SKM-1 treated with dmso at 0.1 percent for 144 hours (cell line): Measurements from ENCODE around the gene BICD2.
"Not testable (repeated sequence)": the region's sequence is repeated elsewhere in the genome, so short reads cannot be mapped to it uniquely, and the experiment has no call there.

Experiments
- DNase-seq: peaks from one replicate; lab custom pipeline; 2025; ENCODE audit not compliant: unreplicated experiment; lab: John Stamatoyannopoulos, UW

Gene BICD2

DNA sequence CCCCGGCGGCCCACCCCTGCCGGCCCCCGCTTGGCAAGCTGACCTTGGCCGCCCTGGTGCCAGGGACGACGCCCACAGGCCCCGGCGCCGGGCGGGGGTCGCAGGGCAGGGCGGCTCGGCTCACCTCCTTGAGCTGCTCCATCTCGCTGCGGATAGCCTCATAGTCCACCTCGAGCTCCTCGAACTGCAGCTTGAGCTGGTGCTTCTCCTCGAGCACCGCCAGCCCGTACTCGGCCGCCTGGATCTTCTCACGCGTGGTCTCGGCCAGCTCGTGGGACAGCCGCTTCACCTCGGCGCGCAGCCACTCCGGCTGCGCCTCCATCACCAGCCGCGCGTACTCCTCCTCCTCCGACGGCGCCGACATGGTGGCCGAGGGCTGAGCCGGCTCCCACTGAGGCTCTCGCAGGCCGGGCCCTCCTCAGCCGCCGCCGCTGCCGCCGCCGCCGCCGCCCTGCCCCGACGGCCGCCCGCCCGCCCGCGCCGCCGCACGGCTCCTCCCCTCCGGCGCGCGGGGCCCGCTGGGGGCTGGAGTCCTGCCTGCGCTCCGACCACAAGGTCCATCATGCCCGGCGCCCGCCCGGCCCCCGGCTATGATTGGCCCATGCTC is at the start of gene BICD2:
Gene BICD2 (minus strand): TSS at position 453 of the 607 bp plus-strand sequence. CDS start 89 bp downstream, at position 364.
- DNase-seq, result no peak

- not testable (repeated sequence) for DNase-seq
Measured at GRCh38 chr9:92809629-92810326, 45.1 kb upstream of the BICD2 start.

GRCh38 chr9:92808726-92809451 is 44.3 kb upstream of the BICD2 start:
- DNase-seq, result no peak

- DNase-seq, result no peak
Measured at GRCh38 chr9:92807757-92808725, 43.4 kb upstream of the BICD2 start.

DNA sequence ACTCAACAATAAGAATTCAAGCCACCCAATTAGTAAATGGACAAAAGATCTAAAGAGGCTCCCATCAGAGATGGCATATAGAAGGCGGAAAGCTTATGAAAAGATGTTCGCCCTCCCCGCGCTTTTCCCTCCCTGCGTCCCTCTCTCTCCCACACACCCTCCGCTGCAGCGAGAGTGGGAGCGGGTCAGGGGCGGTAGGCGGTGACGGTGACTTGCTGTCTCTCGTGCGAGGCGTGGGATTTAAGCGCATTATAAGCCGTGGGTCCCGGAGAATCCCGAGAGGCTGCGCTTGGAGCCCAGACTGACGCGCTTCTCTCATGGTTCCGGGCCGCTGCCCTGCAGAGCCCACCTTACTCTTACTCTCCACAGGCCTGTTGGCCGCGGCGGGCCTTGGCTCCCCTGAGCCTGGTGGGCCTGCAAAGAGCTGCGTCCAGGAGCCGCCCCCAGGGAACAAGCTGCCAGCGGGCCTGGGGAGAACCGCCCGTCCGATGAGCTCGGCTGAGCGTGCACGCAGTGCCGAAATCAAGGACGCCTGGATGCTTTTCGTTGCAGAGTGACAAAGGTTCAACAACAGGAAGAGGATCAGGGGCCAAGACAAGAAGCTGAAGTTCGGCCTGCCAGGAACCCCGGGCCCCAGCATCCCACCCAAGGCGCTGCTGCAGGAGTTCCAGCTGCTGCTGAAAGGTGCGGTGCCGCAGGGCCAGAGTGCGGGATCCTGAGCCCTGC is 42.6 kb upstream of the BICD2 start:
- DNase-seq, result no peak

- DNase-seq, result no peak
Measured at GRCh38 chr9:92804727-92805126, 40.1 kb upstream of the BICD2 start.

GRCh38 chr9:92798358-92798757 is 33.7 kb upstream of the BICD2 start:
- DNase-seq, result no peak

- DNase-seq, result not testable (repeated sequence)
Measured at GRCh38 chr9:92796337-92796804, 31.7 kb upstream of the BICD2 start.

GRCh38 chr9:92795598-92796336 is 31.1 kb upstream of the BICD2 start:
- no peak for DNase-seq

- DNase-seq, result no peak
Measured at GRCh38 chr9:92795000-92795399, 30.4 kb upstream of the BICD2 start.

GRCh38 chr9:92794426-92794825 is 29.8 kb upstream of the BICD2 start:
- DNase-seq, result no peak

DNA sequence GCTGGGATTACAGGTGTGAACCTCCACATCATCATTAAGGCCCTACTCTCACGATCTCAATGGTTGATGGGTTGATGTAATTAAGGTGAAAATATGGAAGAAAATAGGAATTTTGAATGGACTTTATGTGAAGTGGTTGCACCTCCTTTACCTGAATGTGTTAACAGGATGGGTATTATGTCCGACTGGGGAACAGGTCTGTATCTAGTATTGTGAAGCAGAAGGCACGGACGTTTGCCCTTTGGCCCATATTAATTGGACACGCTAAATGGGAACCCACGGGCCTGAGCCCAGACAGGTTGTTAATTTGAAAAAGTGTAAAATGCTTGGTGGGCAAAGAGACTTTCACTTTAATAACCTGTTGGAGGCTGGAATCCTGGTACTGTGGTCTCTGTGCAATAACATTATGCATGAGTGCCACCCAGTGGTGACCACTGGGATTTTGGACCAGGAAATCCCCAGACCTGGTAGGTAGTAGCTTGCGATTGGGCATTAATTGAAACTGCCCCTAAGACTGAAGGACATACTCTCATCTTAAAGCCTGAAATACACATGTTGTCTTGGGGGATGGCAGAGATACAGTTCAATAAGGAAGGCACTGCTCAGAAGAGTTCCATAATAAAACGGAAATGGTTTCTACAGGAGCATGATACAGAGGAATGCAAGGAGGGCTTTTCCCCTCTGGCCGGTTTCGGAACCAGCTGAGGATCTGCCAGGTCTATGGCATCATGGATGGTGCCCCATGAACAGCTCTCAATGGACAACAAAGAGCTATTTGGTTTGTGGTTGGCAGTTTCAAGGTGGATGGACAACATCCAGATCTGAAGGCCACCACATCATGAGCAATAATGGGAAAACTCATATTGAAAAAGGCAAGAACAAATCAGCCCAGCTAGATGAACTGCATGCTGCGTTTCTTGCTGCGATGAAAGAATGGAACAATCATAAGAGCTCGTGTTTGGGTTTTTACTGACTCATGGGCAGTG is 26.2 kb upstream of the BICD2 start:
- DNase-seq, result no peak

- no peak for DNase-seq
Measured at GRCh38 chr9:92786298-92786697, 21.7 kb upstream of the BICD2 start.

DNA sequence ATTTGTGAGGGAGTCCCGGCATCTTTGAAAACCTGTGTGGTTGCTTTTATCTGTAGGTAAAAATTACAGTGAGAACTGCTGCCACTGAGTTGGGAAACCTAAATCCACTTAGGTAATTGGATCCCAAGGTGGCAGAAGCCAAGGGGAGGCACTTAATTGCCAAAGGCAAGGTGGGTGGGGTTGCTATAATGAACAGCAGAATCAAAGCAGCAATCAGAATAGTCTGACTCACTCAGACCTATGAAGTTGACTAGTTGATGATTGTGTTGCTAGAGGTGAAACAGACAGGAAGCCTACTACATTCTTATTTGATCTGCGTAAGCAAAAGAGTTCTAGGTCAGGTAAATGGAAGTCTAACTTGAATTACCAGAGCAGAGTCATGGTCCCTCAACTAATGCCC is 17.3 kb upstream of the BICD2 start:
- DNase-seq, result no peak

GRCh38 chr9:92780206-92780605 is 15.6 kb upstream of the BICD2 start:
- no peak for DNase-seq

GRCh38 chr9:92775466-92775865 is 10.8 kb upstream of the BICD2 start:
- DNase-seq, result peak; percentile 51

- DNase-seq, result no peak
Measured at GRCh38 chr9:92774274-92774673, 9.6 kb upstream of the BICD2 start.

DNA sequence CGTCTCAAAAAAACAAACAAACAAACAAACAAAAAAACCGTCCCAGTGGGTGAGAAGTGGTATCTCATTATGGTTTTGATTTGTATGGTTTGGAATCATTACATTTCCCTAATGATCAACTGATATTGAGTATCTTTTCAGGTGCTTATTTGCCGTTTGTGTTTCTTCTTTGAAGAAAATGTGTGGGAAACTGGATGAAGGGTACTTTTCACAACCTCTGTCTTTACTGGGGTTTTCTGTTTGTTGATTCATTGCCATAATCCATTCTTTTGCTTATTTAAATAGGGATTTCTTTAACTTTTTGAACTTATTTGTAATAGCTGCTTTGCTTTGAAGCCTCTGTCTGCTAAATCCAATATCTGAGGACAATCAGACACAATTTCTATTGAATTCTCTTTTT is 9.2 kb upstream of the BICD2 start:
- no peak for DNase-seq
